ENCODE results near the gene ANKRD6.

DNA sequence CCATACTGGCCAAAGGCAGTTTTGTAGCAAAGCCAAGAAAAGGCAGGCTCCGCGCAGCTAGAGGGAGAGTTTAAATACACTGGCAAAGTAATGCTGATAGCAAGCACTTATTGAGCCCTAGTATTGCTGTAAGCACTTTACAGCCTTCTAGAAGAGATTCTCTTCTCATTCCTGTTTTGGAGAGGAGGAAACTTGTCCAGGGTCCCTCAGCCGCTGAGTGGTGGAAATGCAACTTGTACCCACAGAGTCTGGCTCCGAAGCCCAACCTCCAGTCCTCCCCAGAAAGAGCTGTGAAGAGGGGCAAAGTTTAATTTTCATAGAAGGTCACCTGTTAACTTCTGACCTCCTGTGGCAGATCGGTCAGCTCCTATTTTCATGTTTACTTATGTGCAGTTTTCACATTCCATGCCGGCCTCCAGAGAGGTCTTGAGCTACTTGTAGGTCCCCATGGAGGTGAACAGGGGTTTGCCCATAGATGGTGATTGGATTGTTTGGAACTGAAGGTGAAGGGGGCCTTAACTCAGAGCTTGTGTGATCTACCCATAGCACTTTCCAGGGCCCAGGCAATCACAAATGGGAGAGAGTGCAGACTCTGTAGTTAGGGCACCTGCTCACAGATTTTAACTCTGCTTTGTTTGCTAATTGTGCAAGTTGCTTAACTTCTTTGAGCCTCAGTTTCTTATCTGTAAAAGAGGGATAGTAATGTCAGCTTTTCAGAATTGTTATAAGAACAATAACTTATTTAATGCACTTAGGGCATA, 134.9 kb downstream of the ANKRD6 start:
- TF ChIP-seq, protein P1, sequence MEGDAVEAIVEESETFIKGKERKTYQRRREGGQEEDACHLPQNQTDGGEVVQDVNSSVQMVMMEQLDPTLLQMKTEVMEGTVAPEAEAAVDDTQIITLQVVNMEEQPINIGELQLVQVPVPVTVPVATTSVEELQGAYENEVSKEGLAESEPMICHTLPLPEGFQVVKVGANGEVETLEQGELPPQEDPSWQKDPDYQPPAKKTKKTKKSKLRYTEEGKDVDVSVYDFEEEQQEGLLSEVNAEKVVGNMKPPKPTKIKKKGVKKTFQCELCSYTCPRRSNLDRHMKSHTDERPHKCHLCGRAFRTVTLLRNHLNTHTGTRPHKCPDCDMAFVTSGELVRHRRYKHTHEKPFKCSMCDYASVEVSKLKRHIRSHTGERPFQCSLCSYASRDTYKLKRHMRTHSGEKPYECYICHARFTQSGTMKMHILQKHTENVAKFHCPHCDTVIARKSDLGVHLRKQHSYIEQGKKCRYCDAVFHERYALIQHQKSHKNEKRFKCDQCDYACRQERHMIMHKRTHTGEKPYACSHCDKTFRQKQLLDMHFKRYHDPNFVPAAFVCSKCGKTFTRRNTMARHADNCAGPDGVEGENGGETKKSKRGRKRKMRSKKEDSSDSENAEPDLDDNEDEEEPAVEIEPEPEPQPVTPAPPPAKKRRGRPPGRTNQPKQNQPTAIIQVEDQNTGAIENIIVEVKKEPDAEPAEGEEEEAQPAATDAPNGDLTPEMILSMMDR (conservative IDR thresholded peaks at IDR 0.05; ENCODE audit: low read depth, low read length), result no peak
- TF ChIP-seq EZH2 (IDR thresholded peaks at IDR 0.05; ENCODE audit: borderline replicate concordance, low read depth, low read length, poor library complexity, severe bottlenecking), result no peak

All from A673 (cell line).